IPS DF 6.9 (cell line): ENCODE data around the gene SLC28A1.

Experiments used
- DNase-seq: peaks from one replicate; pipeline ENCODE4 v3.0.0-alpha.2; 2013; ENCODE audit warnings: low read depth, low spot score
- H3K27ac ChIP-seq: one replicate; pipeline ENCODE4 v1.5.1; 2013; ENCODE audit warnings: low read length, control low read depth
- H3K27me3 ChIP-seq: 2 replicates; pipeline ENCODE4 v1.6.1; 2013; ENCODE audit warnings: mild to moderate bottlenecking, low read length; ENCODE audit not compliant: control insufficient read depth, insufficient read depth
- H3K36me3 ChIP-seq: 2 replicates; pipeline ENCODE4 v1.6.1; 2013; ENCODE audit warnings: low read length; ENCODE audit not compliant: control insufficient read depth, insufficient read depth
- H3K4me1 ChIP-seq: 2 replicates; pipeline ENCODE4 v1.6.1; 2013; ENCODE audit warnings: low read length; ENCODE audit not compliant: control insufficient read depth, insufficient read depth
- H3K4me3 ChIP-seq: 2 replicates; pipeline ENCODE4 v1.5.1; 2013; ENCODE audit warnings: mild to moderate bottlenecking, low read length
- H3K9me3 ChIP-seq: 2 replicates; pipeline ENCODE4 v1.6.1; 2013; ENCODE audit warnings: low read length, inconsistent platforms; ENCODE audit not compliant: control insufficient read depth, insufficient read depth
- WGBS: extraction: QIAGEN DNeasy Blood & Tissue Kit; methylation state at CpG from one replicate; pipeline ENCODE4 v1.1.7; 2013; ENCODE audit warnings: mixed read lengths, missing lambda C conversion rate; ENCODE audit not compliant: insufficient read length, insufficient coverage; 5-methylcytosine and 5-hydroxymethylcytosine counted together

Gene SLC28A1

DNA sequence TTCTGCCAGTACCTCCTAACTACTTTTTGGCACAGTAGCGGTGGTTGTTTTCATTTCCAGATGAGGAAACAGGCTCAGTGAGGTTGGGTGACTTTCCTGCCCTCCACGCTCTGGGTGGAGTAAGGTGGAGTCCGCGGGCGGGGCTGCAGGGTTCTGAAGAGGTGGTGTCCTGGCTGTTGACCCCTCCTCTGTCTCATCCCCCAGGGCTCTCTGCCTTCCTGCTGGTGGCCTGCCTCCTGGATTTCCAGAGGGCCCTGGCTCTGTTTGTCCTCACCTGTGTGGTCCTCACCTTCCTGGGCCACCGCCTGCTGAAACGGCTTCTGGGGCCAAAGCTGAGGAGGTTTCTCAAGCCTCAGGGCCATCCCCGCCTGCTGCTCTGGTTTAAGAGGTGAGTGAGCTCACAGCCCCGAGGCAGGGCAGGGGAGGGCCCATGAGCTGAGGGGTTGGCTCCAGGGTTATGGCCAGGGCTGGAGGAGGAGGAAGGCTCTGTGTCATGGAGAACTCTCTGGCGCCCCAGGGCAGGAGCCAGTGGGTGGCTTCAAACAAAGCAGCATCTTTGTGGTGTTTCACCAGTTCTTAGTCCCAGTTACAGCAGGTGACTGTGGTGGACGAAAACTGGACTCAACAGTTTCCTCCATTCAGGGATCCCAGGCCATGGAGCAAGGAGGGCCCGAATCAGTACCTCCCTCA is 10.4 kb downstream of the SLC28A1 start:
- no peaks in the 10 kb centered on the region for H3K9me3 ChIP-seq
- H3K27me3 ChIP-seq: no peaks in the 10 kb centered on the region
- H3K4me1 ChIP-seq: no peaks in the 10 kb centered on the region
- H3K27ac ChIP-seq: no peak overlapping the region
- no CpG with 5 or more reads among the region's 12 CpGs for WGBS
- no peaks in the 10 kb centered on the region for H3K36me3 ChIP-seq
- no peak overlapping the region for H3K4me3 ChIP-seq
- DNase-seq: no peak

- H3K27ac ChIP-seq: no peak overlapping the region
- DNase-seq: no peak
Observed at GRCh38 chr15:84898761-84899160, 14.3 kb downstream of the SLC28A1 start.

DNA sequence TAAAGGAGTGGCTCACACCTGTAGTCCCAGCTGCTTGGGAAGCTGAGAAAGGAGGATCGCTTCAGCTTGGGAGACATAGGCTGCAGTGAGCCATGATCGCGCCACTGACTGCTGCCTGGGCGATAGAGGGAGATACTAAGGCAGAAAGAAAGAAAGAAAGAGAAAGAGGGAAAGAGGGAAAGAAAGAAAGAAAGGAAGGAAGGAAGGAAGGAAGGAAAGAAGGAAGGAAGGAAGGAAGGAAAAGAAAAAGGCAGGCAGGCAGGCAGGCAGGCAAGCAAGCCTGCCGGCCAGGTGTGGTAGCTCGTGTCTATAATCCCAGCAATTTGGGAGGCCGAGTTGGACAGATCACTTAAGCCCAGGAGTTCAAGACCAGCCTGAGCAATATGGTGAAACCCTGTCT is 15.3 kb downstream of the SLC28A1 start:
- no peaks in the 10 kb centered on the region for H3K9me3 ChIP-seq
- no peak overlapping the region for H3K4me3 ChIP-seq
- no peak overlapping the region for H3K27ac ChIP-seq
- no peaks in the 10 kb centered on the region for H3K4me1 ChIP-seq
- WGBS: no CpG with 5 or more reads among the region's 7 CpGs
- H3K27me3 ChIP-seq: no peaks in the 10 kb centered on the region
- no peak for DNase-seq
- no peaks in the 10 kb centered on the region for H3K36me3 ChIP-seq

More at GRCh38 chr15:84898761-84899160, 14.3 kb downstream of the SLC28A1 start:
- no peak overlapping the region for H3K4me3 ChIP-seq
- H3K27me3 ChIP-seq: no peaks in the 10 kb centered on the region
- H3K4me1 ChIP-seq: no peaks in the 10 kb centered on the region
- no peaks in the 10 kb centered on the region for H3K9me3 ChIP-seq
- WGBS: no CpG with 5 or more reads among the region's 4 CpGs
- H3K36me3 ChIP-seq: no peaks in the 10 kb centered on the region

- H3K27me3 ChIP-seq: no peaks in the 10 kb centered on the region
- H3K36me3 ChIP-seq: no peaks in the 10 kb centered on the region
- H3K9me3 ChIP-seq: no peaks in the 10 kb centered on the region
- no peak for DNase-seq
- H3K27ac ChIP-seq: no peak overlapping the region
- no CpG with 5 or more reads among the region's 2 CpGs for WGBS
- H3K4me1 ChIP-seq: no peaks in the 10 kb centered on the region
- H3K4me3 ChIP-seq: no peak overlapping the region
Observed at GRCh38 chr15:84901540-84901939, 17.1 kb downstream of the SLC28A1 start.

DNA sequence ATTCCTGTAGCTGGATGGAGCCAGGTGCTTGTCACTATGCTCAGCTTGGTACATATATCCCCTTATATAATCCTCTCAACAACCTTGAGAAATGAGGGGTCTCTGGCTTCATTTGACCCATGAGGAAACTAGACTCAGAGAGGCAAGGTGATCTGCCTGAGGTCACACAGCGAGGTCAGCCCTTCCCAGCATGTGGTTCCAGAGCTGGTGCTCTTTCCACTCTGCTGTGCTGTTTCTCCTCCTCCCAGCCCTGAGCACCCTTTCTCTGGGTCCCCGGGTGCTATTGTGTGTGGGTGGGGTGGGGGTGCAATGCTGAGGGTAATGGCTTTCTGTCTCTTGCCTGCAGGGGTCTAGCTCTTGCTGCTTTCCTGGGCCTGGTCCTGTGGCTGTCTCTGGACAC is 19.3 kb downstream of the SLC28A1 start:
- Histone ChIP-seq H3K9me3 (no peaks in the 10 kb centered on the region), H3K27me3 (no peaks in the 10 kb centered on the region), H3K27ac (no peak overlapping the region), H3K4me1 (no peaks in the 10 kb centered on the region), H3K36me3 (no peaks in the 10 kb centered on the region), H3K4me3 (no peak overlapping the region)
- DNase-seq: no peak
- no CpG with 5 or more reads among the region's 2 CpGs for WGBS

GRCh38 chr15:84904419-84904818 is 20.0 kb downstream of the SLC28A1 start:
- WGBS: no CpG with 5 or more reads among the region's 2 CpGs
- no peak overlapping the region for H3K27ac ChIP-seq
- no peaks in the 10 kb centered on the region for H3K9me3 ChIP-seq
- H3K36me3 ChIP-seq: no peaks in the 10 kb centered on the region
- no peaks in the 10 kb centered on the region for H3K4me1 ChIP-seq
- no peaks in the 10 kb centered on the region for H3K27me3 ChIP-seq
- no peak for DNase-seq
- H3K4me3 ChIP-seq: no peak overlapping the region

DNA sequence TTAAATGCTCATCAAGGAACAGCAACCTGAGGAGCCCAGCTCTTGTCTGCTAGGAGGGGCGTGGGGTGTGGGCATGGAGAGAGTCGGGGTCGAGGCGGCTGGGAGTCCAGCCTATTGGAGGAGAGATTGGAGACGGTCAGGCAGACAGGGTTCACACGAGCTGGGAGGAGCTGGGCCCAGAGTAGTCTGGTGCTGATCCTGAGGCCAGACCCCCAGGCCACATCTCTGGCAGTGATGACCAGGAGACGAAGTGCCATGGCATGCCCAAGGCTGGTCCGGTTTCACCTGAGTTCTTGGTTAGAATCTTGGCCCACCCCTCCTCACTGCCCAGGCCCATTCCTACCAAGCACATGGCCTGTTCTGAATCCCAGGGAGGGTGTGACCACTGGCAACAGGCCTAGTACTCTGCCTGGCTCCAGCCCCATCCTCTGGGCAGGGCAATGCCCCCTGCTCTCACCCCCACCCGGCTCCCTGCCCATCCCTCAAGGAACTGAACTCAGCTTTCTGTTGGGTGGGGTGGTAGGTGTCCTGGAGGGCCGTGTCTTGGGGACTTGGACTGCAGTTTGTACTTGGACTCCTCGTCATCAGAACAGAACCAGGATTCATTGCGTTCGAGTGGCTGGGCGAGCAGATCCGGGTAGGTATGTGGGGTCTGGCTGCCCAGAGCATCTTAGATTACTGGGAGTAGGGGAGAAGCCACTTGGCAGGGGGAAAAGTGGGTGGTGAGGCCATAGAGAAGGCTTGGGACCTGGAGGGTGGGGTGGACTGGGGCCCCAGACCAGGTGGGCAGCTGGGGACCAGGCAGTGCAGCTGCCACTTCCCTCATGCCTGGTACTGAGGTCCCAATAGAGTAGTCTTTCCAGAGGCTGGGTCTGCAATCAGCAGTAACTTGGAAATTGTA is 20.8 kb downstream of the SLC28A1 start:
- Histone ChIP-seq H3K27me3 (no peaks in the 10 kb centered on the region), H3K36me3 (no peaks in the 10 kb centered on the region), H3K4me3 (no peak overlapping the region), H3K27ac (no peak overlapping the region), H3K9me3 (no peaks in the 10 kb centered on the region), H3K4me1 (no peaks in the 10 kb centered on the region)
- no peak for DNase-seq
- WGBS: no CpG with 5 or more reads among the region's 15 CpGs

- Histone ChIP-seq H3K27ac (no peak overlapping the region), H3K27me3 (no peaks in the 10 kb centered on the region), H3K9me3 (no peaks in the 10 kb centered on the region), H3K4me3 (no peak overlapping the region), H3K4me1 (no peaks in the 10 kb centered on the region), H3K36me3 (no peaks in the 10 kb centered on the region)
- DNase-seq: no peak
- no CpG with 5 or more reads among the region's 4 CpGs for WGBS
Observed at GRCh38 chr15:84907731-84908130, 23.3 kb downstream of the SLC28A1 start.

DNA sequence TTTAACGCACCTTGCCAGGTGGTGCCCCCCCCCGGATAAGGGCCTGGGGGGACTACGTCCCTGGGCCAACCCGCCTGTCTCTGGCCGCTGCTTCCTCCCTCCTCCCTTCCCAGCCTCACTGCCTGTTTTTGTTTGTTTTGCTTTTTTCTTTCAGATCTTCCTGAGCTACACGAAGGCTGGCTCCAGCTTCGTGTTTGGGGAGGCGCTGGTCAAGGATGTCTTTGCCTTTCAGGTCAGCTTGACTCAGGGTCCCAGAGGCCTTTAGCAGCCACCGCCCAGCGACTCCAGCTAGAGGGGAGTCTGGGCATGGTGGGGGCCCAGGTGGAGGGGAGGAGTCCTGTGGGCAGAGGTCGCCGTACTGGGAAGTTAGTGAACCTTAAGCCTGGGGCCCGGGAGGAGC is 24.1 kb downstream of the SLC28A1 start:
- no peaks in the 10 kb centered on the region for H3K4me1 ChIP-seq
- H3K27me3 ChIP-seq: no peaks in the 10 kb centered on the region
- no peak for DNase-seq
- no peak overlapping the region for H3K4me3 ChIP-seq
- no peak overlapping the region for H3K27ac ChIP-seq
- no peaks in the 10 kb centered on the region for H3K36me3 ChIP-seq
- no CpG with 5 or more reads among the region's 13 CpGs for WGBS
- no peaks in the 10 kb centered on the region for H3K9me3 ChIP-seq

DNA sequence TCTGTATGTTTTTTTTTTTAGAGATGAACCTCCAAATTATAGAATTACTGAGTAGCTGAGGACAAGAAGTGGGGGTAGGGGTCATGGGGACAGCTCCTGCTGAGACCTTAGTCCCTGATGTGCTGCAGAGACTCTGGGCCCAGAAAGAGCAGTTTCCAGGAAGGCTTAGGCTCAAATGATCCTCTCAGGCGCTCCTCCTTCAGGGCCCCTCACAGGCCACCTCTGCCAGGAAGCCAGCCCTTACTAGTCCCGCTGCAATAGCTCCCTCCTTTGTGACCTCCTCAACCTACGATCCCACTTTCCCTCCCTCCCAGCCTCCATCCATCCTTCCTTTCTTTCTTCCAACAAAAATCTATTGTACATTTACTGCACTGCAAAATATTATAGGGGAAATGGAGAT is 24.6 kb downstream of the SLC28A1 start:
- H3K27me3 ChIP-seq: no peaks in the 10 kb centered on the region
- H3K9me3 ChIP-seq: no peaks in the 10 kb centered on the region
- DNase-seq: no peak
- WGBS: 100% methylated on average over 1 of the region's 3 CpGs
- H3K27ac ChIP-seq: no peak overlapping the region
- H3K36me3 ChIP-seq: no peaks in the 10 kb centered on the region
- no peak overlapping the region for H3K4me3 ChIP-seq
- H3K4me1 ChIP-seq: no peaks in the 10 kb centered on the region
